ENCODE data around the gene FREM1.
"Not testable (repeated sequence)": the region's sequence is repeated elsewhere in the genome, so short reads cannot be mapped to it uniquely, and the experiment has no call there.

The FREM1 gene, protein sequence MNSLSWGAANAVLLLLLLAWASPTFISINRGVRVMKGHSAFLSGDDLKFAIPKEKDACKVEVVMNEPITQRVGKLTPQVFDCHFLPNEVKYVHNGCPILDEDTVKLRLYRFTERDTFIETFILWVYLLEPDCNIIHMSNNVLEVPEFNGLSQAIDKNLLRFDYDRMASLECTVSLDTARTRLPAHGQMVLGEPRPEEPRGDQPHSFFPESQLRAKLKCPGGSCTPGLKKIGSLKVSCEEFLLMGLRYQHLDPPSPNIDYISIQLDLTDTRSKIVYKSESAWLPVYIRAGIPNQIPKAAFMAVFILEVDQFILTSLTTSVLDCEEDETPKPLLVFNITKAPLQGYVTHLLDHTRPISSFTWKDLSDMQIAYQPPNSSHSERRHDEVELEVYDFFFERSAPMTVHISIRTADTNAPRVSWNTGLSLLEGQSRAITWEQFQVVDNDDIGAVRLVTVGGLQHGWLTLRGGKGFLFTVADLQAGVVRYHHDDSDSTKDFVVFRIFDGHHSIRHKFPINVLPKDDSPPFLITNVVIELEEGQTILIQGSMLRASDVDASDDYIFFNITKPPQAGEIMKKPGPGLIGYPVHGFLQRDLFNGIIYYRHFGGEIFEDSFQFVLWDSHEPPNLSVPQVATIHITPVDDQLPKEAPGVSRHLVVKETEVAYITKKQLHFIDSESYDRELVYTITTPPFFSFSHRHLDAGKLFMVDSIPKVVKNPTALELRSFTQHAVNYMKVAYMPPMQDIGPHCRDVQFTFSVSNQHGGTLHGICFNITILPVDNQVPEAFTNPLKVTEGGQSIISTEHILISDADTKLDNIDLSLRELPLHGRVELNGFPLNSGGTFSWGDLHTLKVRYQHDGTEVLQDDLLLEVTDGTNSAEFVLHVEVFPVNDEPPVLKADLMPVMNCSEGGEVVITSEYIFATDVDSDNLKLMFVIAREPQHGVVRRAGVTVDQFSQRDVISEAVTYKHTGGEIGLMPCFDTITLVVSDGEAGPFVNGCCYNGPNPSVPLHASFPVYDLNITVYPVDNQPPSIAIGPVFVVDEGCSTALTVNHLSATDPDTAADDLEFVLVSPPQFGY (N-terminal part only)

DNA sequence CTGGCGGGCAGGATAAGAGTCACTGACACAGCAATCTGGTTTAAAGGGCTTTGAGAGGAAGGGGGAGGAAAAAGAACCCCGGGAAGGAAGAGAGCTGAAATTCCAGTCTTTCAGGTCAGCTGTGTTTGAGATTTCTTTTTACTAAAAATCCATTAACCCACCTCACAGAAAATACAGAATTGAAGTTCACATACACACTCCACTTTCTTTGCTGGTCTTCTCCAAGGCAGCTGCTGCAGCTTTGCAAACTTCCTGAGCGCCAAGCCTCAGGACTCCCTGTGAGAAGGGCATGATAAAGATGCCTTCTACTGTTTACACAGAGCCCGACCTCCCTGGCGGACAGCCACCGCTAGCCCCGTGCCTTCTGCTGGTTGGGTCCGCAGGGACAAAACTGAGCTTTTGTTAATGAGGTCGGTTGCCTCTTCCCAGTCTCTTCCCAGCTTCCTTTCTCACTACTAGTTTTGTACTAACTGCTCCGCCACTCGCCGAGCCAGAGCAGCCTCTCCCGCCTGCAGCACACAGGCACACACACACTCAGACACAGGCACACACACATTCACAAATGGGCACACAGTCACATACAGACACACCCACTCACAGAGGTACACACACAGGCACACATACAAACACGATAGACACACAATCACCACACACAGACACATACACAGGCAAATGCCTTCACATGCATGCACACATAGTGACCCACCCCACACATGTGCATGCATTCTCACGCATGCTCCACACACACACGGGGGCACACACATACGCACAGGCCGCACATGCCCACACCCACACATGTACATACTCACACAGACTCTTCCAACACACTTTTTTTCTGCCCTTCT is at the start of gene FREM1:
Gene FREM1, minus strand, starts transcription at position 468 of the 845 bp plus-strand sequence. CDS start 41,451 bp downstream, outside the sequence.
- no peak for DNase-seq (ENCODE audit: low spot score)

GRCh38 chr9:14958989-14959388 is 48.8 kb upstream of the FREM1 start:
- DNase-seq (ENCODE audit: low spot score), result no peak

DNA sequence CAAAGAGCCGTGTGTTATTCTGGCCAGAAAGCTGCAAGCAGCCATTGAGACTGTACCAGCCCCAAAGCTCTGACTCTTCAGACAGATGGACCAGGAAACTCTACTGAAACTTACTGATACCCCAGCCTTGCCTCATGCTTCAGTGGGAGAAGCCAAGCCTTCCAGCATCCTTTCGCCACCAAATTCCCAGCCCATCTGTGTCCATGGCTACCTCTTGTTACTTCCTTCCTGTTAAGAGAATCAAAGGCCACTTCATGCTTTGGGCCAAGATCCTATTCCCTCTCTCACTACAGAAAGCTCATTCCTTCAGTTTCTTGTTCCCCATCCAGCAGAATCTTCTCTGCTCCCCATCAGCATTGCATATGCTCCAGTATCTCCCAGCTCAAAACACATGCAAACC is 46.9 kb upstream of the FREM1 start:
- no peak for DNase-seq (ENCODE audit: low spot score)

GRCh38 chr9:14956208-14956607 is 46.0 kb upstream of the FREM1 start:
- no peak for DNase-seq (ENCODE audit: low spot score)

GRCh38 chr9:14945351-14945750 is 35.1 kb upstream of the FREM1 start:
- no peak for DNase-seq (ENCODE audit: low spot score)

DNA sequence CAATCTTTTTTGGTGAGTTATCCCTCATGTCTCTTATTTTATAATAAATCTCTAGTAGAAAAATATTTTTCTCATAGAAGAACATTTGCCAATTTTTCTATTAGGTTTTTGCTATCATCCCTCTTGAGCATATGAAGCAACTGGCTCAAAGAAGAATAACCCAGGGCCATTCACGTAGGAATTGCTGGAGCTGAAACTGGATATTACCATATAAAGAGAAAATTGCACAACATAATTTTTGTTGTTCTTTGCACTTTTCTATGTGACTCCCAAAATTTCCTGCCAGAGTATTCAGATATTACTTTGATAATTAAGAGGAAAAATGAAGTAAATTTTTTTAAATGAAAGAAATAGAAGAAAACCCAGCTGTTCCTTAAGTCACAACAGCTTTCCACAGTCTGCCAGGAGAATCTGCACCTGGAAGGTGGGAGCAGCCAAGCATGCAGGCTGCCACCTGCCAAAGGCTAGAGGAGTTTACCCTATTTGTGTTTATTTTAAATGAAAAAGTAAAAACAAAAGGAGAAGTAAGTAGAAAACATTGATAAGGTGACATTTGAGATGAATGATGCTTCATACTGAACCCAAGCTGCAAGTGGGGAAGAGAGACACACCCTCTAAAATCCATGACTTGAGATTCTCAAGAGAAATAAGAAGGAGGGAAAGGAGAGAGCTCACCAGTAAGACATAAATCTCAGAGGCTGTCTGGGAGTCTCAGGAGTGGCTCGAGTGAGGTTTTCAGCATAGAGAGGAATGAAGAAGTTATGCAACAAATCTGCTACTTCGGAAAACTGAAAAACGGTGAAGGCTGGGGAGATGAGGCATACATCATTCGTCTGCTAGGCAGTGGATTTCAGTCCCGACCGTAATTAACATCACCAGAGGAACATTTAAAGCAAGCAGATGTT is 31.5 kb upstream of the FREM1 start:
- DNase-seq (ENCODE audit: low spot score), result no peak

- no peak for DNase-seq (ENCODE audit: low spot score)
Measured at GRCh38 chr9:14939378-14939777, 29.1 kb upstream of the FREM1 start.

GRCh38 chr9:14937216-14937615 is 27.0 kb upstream of the FREM1 start:
- no peak for DNase-seq (ENCODE audit: low spot score)

- DNase-seq (ENCODE audit: low spot score), result no peak
Measured at GRCh38 chr9:14936491-14936890, 26.3 kb upstream of the FREM1 start.

GRCh38 chr9:14935964-14936363 is 25.7 kb upstream of the FREM1 start:
- DNase-seq (ENCODE audit: low spot score), result no peak

- no peak for DNase-seq (ENCODE audit: low spot score)
Measured at GRCh38 chr9:14935106-14935751, 25.0 kb upstream of the FREM1 start.

DNA sequence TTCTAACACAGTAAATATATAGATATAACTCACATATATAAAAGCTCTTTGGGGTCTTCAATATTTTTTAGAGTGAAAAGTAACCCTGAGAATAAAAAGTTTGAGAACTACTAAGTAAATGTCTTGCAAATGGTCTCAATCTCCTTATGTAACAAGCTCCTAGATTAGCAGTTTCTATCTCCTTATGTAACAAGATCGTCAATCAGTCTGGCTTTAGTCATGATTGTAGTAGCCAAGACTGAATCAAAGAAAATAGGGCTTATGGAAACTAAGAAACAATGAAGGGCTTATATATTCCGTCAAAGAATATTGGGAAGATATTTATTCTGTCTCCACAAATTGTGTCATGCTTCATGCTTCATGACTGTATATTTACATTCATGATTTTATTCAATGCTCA is 22.4 kb upstream of the FREM1 start:
- no peak for DNase-seq (ENCODE audit: low spot score)

DNA sequence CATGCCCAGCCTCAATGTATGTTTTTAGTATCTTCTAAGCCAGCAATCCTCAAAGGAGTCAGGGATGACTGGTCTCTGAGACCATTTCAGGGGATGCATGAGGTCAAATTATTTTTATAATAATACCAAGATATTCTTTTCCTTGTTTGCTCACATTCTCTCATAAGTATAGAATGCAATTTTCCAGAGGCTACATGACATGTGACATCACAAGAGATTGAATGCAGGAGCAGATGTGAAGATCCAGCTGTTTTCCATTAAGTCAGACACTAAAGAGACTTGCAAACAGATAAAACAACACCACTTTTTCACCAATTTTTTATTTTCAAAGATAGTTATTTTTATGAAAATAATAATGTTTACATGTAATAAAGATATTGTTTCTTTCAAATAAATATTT is 22.0 kb upstream of the FREM1 start:
- DNase-seq (ENCODE audit: low spot score), result no peak

DNA sequence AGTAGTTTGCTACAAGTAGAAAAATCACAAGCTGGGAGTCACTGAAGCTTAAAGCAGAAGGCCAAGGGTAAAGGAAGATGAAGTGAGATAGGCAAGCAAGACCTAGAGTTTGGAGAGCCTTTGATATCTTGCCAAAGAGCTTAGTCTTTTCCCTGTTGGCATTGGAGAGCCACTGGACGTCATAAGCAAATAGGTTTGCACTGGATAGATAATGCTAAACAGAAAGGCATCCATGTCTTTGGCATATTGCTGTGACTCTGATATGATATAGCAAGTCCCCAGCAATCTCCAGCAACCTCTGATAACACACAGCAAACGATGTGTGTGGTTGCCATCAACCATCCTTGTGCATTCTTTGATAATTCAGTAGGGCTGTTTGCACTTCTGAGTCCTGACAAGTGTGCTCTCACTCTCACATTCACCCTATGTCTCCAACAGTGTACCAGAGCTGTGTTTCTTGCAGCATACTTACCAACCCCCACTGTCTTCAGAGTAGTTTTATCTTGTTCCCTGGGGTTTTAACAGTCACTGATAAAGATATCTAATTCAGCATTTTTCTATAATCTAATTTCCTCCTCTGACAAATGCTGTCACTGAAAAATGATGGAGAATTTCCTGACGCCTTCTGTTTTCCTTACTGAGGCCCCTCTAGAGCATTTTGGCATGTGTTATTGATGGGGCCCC is 16.9 kb upstream of the FREM1 start:
- no peak for DNase-seq (ENCODE audit: low spot score)

- no peak for DNase-seq (ENCODE audit: low spot score)
Measured at GRCh38 chr9:14924230-14925219, 14.3 kb upstream of the FREM1 start.

DNA sequence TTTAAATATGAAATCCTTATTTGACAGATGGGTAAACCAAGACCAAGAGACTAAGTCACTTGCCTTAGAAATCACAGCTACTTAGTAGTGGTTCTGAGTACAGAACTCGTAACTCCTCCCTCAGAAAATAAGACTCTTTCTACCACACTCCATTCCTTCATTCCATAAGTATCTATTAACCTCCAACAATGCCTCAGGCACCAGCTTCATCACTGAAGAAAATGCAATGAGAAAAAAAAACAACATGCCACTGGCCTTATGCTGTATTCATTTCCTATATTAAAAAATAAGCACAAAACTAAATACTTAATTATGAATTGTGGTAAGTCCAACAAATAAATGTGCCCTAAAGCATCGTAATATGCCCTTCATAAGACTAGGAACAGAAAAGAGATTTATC is 13.5 kb upstream of the FREM1 start:
- no peak for DNase-seq (ENCODE audit: low spot score)

DNA sequence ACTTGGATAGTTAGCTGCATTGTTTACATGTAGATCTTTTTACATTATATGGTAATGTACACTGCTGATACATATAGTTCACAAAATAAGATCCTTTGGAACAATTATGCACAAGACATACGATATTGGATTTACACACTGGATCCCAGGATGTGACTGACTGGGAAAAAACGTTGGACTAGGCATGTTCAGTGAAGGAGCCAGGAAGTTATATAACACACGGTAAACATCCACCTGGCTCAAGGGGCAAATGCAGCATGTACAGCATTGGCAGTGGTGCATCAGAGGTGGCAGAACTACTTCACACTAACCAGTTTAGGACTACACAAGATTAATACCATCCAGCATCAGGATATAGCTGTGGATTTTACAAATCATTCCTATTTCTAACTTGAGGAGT is 10.6 kb upstream of the FREM1 start:
- DNase-seq (ENCODE audit: low spot score), result not testable (repeated sequence)

GRCh38 chr9:14913366-14913765 is 3.1 kb upstream of the FREM1 start:
- no peak for DNase-seq (ENCODE audit: low spot score)
